Ramos (cell line): ENCODE measurements around the gene PGLYRP4.
"Not testable (repeated sequence)": the region's sequence is repeated elsewhere in the genome, so short reads cannot be mapped to it uniquely, and the experiment has no call there.

Experiments
- in situ Hi-C: fragments of 300-500 bp; cut with MboI; formaldehyde crosslinking; loops from one replicate; pipeline ENCODE4 v1.14.3; 2022; ENCODE audit warnings: low sequenced_read_pairs; ENCODE audit not compliant: unreplicated experiment

Gene PGLYRP4

GRCh38 chr1:153343040-153343681, 5.5 kb downstream of the PGLYRP4 start:
- in situ Hi-C loops = no loop called here

DNA sequence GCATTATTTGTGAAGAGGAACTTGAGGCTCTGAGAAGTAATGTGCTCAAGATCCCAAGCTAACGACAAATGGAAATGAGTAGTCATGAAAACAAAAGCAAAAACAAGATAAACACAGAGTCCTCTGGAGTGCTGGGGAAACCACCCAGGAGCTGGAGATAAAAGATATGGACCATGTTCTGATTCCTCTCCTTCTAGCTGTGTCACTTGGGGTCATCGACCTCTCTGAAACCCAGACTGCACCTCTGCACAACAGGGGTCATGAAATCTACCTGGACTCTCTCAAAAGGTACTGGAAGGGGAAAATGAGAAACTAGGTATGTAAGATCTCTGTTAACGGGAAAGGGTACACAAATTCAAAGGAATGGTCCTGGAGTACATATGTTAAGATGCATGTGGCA, 6.5 kb downstream of the PGLYRP4 start:
- in situ Hi-C loops = no loop called here

- in situ Hi-C loops = no loop called here
Observed at GRCh38 chr1:153341431-153341934, 7.2 kb downstream of the PGLYRP4 start.

DNA sequence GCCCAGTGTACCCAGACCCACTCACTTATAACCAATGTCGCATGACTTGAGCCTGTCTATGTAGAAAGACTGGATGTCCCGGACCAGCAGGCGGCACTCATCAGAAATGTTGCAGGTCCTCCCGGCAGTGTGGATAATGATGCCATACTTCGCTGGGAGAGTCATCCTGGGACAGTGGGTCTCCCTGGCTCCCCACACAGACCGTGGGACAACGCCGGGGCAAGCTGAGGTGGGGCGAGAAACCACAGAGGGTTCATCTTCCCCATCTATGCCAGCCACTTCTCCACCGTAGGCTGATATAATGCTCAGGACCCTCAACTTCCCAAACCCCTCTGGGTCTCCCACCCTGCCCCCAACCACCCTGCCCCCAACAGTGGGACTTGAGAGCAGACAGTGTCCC, 8.3 kb downstream of the PGLYRP4 start:
- in situ Hi-C loops = no loop called here

DNA sequence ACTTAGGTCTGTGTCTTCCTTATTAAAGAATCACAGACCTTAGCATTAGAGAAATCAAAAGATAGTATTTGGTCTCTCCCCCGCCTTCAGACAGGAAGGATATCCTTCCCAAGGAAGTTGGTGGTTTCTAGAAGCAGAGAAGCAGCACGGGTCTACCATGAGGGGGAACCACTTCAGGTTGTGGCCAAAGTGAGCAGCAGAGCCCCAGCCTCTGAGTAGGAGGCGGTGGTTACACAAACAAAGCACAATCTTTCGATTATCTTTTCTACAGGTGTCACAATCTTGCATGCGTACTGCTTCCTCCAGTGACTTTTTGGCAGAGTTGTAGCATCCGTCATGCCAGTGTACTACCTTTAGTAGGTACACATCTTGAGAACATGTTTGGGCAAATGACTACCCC, 8.8 kb downstream of the PGLYRP4 start:
- in situ Hi-C loops = no loop called here

DNA sequence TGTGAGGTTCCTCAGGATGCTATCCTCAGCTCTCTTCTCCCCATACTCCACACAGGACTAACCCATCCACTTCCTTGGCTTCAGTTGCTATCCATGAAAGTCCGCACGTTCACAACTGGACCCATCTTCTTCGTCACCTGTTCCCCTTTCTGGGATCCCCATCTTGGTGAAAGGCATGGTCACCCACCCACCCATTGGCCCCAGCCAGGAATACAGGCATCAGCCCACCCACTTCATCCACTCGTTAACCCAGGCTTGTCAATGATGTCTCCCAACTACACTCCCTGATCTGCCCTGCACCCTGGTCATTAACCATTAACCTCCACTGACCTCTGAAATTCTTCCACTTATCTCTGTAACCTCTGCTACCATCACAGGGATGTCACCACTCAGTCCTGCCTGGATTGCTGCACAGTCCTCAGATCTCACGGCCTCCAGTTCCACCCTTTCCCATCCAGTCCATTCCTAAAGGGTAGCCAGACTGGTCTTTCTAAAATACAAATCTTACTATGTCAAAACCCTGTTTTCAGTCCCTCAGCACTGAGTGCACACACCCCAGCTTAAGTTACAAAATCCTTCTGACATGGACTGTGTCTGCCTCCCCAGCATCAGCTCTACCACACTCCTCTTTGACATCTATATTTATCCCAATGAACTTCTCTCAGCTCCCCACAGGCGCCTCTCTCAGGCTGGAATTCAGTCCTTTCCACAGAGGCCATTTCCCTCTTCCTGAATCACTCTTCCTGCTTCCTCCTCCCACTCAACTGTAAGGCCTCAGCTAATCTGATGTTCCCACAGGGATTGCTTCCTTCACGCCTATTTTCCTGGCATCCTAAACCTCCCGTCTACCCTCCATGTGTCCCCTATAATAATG, 10.4 kb downstream of the PGLYRP4 start:
- in situ Hi-C loops = no loop called here

DNA sequence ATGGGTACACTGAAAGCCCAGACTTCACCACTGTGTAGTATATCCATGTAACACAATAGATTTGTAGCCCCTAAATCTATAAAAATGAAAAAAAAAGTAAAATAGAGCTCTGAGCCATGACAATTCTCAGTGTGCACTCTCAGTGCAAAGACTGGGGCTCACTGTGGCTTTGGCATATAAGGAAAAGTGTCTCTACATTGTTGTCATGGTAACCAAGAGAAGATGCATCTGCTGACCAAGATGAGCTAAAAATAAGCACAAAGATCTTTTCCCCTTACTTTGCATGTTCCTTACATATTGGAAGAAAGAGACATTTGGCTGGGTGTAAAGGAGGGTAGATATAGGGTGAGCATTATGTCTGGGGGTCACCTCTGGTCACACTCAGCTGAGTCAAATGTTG, 12.0 kb downstream of the PGLYRP4 start:
- in situ Hi-C loops = no loop called here

DNA sequence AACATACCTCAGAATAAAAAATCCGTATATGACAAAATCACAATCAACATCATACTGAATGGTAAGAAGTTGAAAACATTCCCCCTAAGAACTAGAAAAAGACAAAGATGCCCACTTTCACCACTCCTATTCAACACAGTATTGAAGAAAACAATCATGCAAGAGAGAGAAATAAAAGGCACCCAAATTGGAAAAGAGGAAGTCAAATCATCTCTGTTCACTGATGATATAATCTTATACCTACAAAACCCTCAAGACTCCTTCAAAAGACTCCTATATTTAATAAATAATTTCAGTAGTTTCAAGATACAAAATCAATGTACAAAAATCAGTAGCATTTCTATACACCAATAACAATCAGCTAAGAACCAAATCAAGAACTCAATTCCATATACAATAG, 14.7 kb downstream of the PGLYRP4 start:
- in situ Hi-C loops = no loop called here

- in situ Hi-C loops = no loop called here
Observed at GRCh38 chr1:153324912-153325311, 23.7 kb downstream of the PGLYRP4 start.

GRCh38 chr1:153322568-153322967, 26.1 kb downstream of the PGLYRP4 start:
- in situ Hi-C loops = no loop called here

DNA sequence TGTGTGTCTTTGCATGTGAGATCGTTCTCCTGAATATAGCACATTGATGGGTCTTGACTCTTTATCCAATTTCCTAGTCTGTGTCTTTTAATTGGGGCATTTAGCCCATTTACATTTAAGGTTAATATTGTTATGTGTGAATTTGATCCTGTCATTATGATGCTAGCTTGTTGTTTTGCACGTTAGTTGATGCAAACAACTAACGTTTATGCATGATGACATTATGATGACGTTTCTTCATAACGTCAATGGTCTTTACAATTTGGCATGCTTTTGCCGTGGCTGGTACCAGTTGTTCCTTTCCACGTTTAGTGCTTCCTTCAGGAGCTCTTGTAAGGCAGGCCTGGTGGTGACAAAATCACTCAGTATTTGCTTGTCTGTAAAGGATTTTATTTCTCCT, 30.5 kb downstream of the PGLYRP4 start:
- in situ Hi-C loops = not testable (repeated sequence)

DNA sequence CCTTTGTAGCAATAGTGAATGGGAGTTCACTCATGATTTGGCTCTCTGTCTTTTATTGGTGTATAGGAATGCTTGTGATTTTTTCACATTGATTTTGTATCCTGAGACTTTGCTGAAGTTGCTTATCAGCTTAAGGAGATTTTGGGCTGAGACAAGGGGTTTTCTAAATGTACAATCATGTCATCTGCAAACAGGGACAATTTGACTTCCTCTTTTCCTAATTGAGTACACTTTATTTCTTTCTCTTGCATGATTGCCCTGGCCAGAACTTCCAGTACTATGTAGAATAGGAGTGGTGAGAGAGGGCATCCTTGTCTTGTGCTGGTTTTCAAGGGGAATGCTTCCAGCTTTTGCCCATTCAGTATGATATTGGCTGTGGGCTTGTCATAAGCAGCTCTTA, 32.6 kb downstream of the PGLYRP4 start:
- in situ Hi-C loops = not testable (repeated sequence)

- in situ Hi-C loops = not testable (repeated sequence)
Observed at GRCh38 chr1:153314388-153314787, 34.3 kb downstream of the PGLYRP4 start.

DNA sequence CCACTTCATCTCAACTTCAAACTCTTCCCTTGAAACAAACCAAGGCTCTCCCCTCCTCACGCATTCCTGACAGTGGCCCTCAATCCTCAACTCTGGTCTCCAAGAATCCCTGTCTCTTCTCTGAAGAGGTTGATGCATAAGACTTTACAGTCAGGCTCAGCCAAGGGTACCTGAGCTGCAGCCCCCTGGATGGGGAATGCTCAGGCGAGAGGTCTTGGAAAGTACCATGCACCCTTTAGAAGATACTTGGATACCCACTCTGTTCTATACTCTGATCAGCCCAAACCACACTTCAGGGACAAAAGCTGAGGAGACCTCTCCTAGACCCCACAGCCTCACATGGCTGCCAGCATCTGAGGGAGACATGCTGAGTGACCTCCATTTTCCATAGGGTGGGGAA, 35.4 kb downstream of the PGLYRP4 start:
- in situ Hi-C loops = no loop called here

GRCh38 chr1:153312570-153313186, 36.0 kb downstream of the PGLYRP4 start, which contains the start of gene PGLYRP3:
TSS of gene PGLYRP3 (minus strand) at chr1:153312952. CDS start at chr1:153310665, 2,287 bp downstream.
- in situ Hi-C loops = no loop called here

DNA sequence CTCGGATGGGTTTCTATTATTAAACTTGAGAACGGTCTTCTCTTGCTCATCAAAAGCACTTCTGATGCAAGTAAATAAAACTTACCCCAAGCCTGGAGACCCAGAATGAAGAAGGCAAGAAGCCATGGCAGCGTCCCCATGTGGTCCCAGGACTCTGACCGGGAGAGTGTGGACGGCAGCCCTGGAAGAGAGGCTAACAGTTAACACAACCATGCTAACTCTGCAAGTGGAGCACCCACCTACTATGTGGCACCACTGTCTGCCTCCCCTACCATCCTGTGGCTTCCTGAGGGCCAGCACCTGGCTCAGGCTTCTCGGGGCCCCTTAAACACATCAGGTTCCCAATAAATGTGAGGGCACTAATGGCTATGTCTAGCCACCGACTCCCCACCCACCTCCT, 38.1 kb downstream of the PGLYRP4 start:
- in situ Hi-C loops = no loop called here

- in situ Hi-C loops = no loop called here
Observed at GRCh38 chr1:153309441-153309840, 39.2 kb downstream of the PGLYRP4 start.

DNA sequence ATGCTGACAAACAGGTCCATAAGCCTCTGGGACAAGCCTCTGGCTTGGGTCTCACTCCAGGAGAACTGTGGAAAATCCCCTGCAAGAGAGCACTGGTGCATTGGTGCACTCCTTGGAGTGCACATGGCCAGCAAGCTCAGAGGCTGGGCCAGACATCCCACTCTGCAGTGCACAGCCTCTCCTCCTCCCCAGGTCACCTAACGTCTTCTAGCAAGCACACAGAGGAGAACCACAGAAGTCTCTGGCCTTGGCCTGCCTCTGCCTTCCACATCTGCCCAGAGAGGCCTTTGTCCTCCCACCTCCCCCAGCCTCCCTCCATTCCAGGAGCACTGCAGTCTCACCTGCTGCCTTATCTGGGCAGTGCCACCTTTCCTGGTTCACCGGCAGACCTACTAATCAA, 40.1 kb downstream of the PGLYRP4 start:
- in situ Hi-C loops = no loop called here

DNA sequence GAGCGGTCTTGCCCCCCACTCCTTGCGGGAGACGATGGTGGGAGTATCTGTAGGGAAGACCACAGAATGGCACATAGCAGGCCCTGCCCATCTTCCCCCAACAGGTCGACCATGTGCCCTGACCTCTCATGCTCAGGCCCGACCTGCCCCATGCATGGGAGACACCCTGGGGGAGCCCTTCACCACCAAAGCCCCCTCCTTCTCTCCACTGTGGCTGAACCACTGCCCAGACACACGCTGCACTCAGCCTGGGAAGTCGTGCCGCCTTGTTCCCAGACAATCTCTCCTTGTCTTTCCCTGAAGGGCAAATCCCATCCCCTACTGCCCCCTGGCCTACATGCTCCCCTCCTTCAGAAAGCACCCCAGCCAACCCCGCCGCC, 41.4 kb downstream of the PGLYRP4 start:
- in situ Hi-C loops = no loop called here

GRCh38 chr1:153306303-153307220, 42.1 kb downstream of the PGLYRP4 start:
- in situ Hi-C loops = no loop called here
